Activated naive CD8-positive, alpha-beta T cell treated with anti-CD3 and anti-CD28 coated beads, Interleukin-2, amount 10 ng/mL, durations not matched to agents 7 days and 5 days (primary cell): ENCODE measurements around the gene TES. TPM values are rescaled to one million over a fixed set of nuclear protein-coding genes. Genes with fewer than 3 reads are reported as not detected.

ENCODE experiments used
- ATAC-seq: fragments of 150-1000 bp; cut with Tn5 transposase; one replicate; pipeline ENCODE4 v1.10.0; 2021; ENCODE audit warnings: low read depth, moderate library complexity
- POLR2A ChIA-PET: fragments of 350-600 bp; sonication (Branson Sonifier 250); formaldehyde crosslinking; loops from one replicate; lab custom pipeline; 2021; ENCODE audit warnings: antibody characterized with exemption; lab: Charles Lee
- DNase-seq: peaks from one replicate; pipeline ENCODE4 v3.0.0; 2021
- H3K27ac Mint-ChIP-seq: one replicate; pipeline ENCODE4 v1.8.0; 2022; ENCODE audit warnings: mild to moderate bottlenecking, mixed read lengths
- H3K27me3 Mint-ChIP-seq: one replicate; pipeline ENCODE4 v1.8.0; 2022; ENCODE audit warnings: mild to moderate bottlenecking, moderate library complexity, mixed read lengths
- H3K36me3 Mint-ChIP-seq: one replicate; pipeline ENCODE4 v1.8.0; 2021; ENCODE audit warnings: mild to moderate bottlenecking, mixed read lengths
- H3K4me1 Mint-ChIP-seq: one replicate; pipeline ENCODE4 v1.8.0; 2021; ENCODE audit warnings: mixed read lengths
- H3K4me3 Mint-ChIP-seq: one replicate; pipeline ENCODE4 v1.8.0; 2022; ENCODE audit warnings: mild to moderate bottlenecking, moderate library complexity, mixed read lengths
- H3K9me3 Mint-ChIP-seq: one replicate; pipeline ENCODE4 v1.8.0; 2021; ENCODE audit warnings: mixed read lengths
- total RNA-seq, 2 experiments: library from RNA; stranded (reverse); gene quantifications; one replicate each; pipeline ENCODE4 v1.2.3, GENCODE V29; 2021

The TES gene
- total RNA-seq, 2 experiments from 2014 or later, result 119 to 121 TPM

- POLR2A ChIA-PET, result interaction anchor here (1.8 kb wide), 1 partner anchor 20 kb away, joined by 5 read pairs; the partner anchor contains the start of gene TES
- peak overlapping the region; percentile 59 for H3K4me3 Mint-ChIP-seq
- no peaks in the 10 kb centered on the region for H3K27me3 Mint-ChIP-seq
- H3K27ac Mint-ChIP-seq, result peak overlapping the region; percentile 53
- no peak for DNase-seq
- peaks cover 61% of the 10 kb centered on the region for H3K4me1 Mint-ChIP-seq
- no peaks in the 10 kb centered on the region for H3K9me3 Mint-ChIP-seq
- peak; percentile 48 for ATAC-seq
- H3K36me3 Mint-ChIP-seq, result peaks cover 6% of the 10 kb centered on the region
These were observed 20.1 kb downstream of the TES start for GRCh38 chr7:116230191-116231005.

DNA sequence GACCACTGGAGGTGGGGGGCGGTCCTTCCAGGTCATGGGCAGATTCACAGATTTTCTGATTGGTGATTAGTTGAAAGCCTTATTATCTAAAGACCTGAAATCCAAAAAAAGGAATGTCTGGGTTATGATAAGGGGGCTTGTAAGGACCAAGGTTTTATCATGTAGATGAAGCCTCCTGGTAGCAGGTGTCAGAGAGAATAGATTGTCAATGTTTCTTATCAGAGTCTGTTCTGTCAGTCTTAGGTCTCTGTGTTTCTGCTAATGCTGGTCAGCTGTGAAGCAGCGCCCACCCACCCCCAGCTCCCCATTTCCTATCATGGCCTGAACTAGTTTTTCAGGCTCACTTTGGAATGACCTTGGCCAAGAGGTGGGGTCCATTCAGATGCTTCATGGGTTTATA, 21.2 kb downstream of the TES start:
- Mint-ChIP-seq H3K36me3 (peaks cover 6% of the 10 kb centered on the region), H3K4me3 (no peak overlapping the region), H3K27me3 (no peaks in the 10 kb centered on the region), H3K9me3 (no peaks in the 10 kb centered on the region), H3K4me1 (peaks cover 60% of the 10 kb centered on the region), H3K27ac (no peak overlapping the region)
- no peak for ATAC-seq
- DNase-seq, result no peak
- POLR2A ChIA-PET, result interaction anchor here (0.7 to 1.8 kb wide), 2 partner anchors 21 to 86 kb away, joined by 3 to 5 read pairs; partner anchors contain the start of gene TES

- DNase-seq (no peak), ATAC-seq (no peak)
- peaks cover 61% of the 10 kb centered on the region for H3K4me1 Mint-ChIP-seq
- H3K9me3 Mint-ChIP-seq, result no peaks in the 10 kb centered on the region
- no peak overlapping the region for H3K27ac Mint-ChIP-seq
- POLR2A ChIA-PET, result interaction anchor here (0.7 to 1.8 kb wide), 2 partner anchors 21 to 87 kb away, joined by 3 to 5 read pairs; partner anchors contain the start of gene TES
- no peak overlapping the region for H3K4me3 Mint-ChIP-seq
- H3K27me3 Mint-ChIP-seq, result no peaks in the 10 kb centered on the region
- H3K36me3 Mint-ChIP-seq, result peaks cover 6% of the 10 kb centered on the region
These were observed 21.6 kb downstream of the TES start for GRCh38 chr7:116231949-116232348.

DNA sequence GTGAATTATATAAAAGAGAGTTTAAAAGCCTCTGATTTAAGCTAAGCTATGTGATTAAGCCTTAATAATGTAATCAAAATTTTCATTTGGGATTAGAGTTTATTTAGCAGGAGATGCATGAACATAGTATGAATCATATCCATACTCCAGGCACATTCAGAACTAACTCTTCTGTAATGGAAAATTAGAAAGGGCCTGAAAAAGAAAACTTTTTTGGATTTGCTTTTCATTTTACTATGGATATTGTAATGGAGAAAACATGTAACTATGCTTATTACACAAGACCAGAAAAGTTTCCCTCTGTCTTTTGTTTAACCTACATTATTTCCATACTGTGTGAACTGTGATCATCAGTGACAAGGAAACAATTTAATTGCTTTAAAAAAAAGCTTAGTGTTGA, 22.0 kb downstream of the TES start:
- Mint-ChIP-seq H3K27ac (no peak overlapping the region), H3K4me1 (peaks cover 61% of the 10 kb centered on the region), H3K36me3 (peaks cover 10% of the 10 kb centered on the region), H3K27me3 (no peaks in the 10 kb centered on the region), H3K4me3 (no peak overlapping the region), H3K9me3 (no peaks in the 10 kb centered on the region)
- no peak for DNase-seq
- POLR2A ChIA-PET, result interaction anchor here (0.7 to 1.6 kb wide), 3 partner anchors 15 to 87 kb away, joined by 3 to 5 read pairs (median 3); partner anchors contain the start of gene TES
- no peak for ATAC-seq

- Mint-ChIP-seq H3K4me3 (no peak overlapping the region), H3K4me1 (peaks cover 62% of the 10 kb centered on the region), H3K36me3 (peaks cover 11% of the 10 kb centered on the region), H3K27ac (no peak overlapping the region), H3K27me3 (no peaks in the 10 kb centered on the region), H3K9me3 (no peaks in the 10 kb centered on the region)
- ATAC-seq, result no peak
- no peak for DNase-seq
- POLR2A ChIA-PET, result interaction anchor here (0.7 to 1.6 kb wide), 2 partner anchors 16 to 22 kb away, joined by 3 to 5 read pairs; partner anchors contain the start of gene TES
These were observed 22.6 kb downstream of the TES start for GRCh38 chr7:116232920-116233319.

DNA sequence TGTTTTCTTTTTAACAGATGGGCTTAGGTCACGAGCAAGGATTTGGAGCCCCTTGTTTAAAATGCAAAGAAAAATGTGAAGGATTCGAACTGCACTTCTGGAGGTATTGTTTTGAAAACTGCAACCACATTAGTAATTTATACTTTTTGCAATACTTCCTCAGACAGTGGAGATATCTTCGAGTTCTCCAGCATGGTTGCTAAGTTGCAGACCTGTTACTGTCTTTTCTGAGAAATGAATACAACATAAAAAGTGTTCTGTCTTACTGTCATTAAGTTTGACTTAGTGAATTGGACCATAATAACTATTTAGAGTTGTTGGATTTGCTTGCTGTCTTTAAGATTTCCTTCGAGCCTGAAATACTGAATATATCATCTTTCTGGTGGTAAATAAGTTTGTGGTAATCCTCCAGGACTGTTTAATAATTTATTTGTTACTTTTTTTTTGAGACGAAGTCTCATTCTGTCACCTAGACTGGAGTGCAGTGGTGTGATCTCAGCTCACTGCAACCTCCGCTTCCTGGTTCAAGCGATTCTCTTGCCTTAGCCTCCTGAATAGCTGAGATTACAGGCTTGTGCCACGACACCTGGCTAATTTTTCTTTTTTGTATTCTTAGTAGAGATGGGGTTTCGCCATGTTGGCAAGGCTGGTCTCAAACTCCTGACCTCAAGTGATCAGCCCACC, 24.3 kb downstream of the TES start:
- Mint-ChIP-seq H3K4me1 (peaks cover 54% of the 10 kb centered on the region), H3K4me3 (no peak overlapping the region), H3K36me3 (peaks cover 14% of the 10 kb centered on the region), H3K27ac (no peak overlapping the region), H3K9me3 (no peaks in the 10 kb centered on the region), H3K27me3 (no peaks in the 10 kb centered on the region)
- POLR2A ChIA-PET, result interaction anchor here (1.3 kb wide), 1 partner anchor 24 kb away, joined by 4 read pairs; the partner anchor contains the start of gene TES
- ATAC-seq (no peak), DNase-seq (no peak)

DNA sequence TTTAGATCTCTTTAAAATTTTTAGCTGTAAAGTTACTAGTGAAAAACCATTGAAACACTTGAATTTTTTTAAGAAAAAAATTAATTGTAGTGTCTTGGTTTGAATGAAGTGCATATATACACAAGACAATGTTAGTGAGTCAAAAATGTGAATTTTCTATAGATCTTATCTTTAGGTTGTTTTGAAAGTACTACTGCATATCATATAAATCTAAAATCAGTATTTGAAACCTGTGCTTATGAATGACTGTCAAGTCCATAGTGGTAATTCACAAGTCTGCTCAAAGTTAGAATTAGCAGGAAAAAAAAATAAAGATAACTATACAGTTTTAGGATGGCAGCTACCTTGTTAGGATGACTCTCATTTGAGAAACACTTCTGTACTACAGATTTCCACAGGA, 25.0 kb downstream of the TES start:
- no peak overlapping the region for H3K27ac Mint-ChIP-seq
- no peaks in the 10 kb centered on the region for H3K27me3 Mint-ChIP-seq
- H3K36me3 Mint-ChIP-seq, result peaks cover 16% of the 10 kb centered on the region
- no peak overlapping the region for H3K4me3 Mint-ChIP-seq
- POLR2A ChIA-PET, result interaction anchor here (1.3 kb wide), 1 partner anchor 25 kb away, joined by 4 read pairs; the partner anchor contains the start of gene TES
- H3K4me1 Mint-ChIP-seq, result peaks cover 49% of the 10 kb centered on the region
- no peak for ATAC-seq
- no peaks in the 10 kb centered on the region for H3K9me3 Mint-ChIP-seq
- DNase-seq, result no peak

DNA sequence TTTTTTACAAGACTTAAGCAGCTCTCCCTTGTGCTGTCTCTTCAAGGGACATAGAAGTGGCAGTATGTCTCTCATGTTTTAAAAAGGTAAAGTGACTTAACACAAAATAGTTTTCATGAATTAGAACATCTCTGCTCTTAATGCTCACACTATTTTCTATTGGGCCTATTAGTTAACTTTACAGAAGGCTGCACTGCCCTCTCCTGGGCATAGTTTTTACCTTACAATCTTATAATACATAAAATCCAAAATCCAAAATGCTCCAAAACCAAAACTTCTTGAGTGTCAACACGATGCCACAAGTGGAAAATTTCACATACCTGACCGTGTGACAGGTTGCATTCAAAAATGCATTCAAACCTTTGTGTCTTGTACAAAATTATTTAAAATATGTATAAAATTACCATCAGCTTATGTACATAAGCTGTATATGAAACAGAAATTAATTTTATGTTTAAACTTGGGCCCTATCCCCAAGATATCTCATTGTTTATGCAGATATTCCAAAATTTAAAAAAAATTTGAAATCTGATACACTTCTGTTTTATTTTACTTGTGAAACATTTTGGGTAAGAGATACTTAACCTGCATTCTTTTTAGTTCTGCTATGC, 25.8 kb downstream of the TES start:
- ATAC-seq (peak; percentile 50), DNase-seq (no peak)
- POLR2A ChIA-PET, result no interaction called here
- H3K36me3 Mint-ChIP-seq, result peaks cover 23% of the 10 kb centered on the region
- H3K4me3 Mint-ChIP-seq, result no peak overlapping the region
- no peaks in the 10 kb centered on the region for H3K9me3 Mint-ChIP-seq
- H3K27ac Mint-ChIP-seq, result no peak overlapping the region
- H3K4me1 Mint-ChIP-seq, result peaks cover 46% of the 10 kb centered on the region
- no peaks in the 10 kb centered on the region for H3K27me3 Mint-ChIP-seq

DNA sequence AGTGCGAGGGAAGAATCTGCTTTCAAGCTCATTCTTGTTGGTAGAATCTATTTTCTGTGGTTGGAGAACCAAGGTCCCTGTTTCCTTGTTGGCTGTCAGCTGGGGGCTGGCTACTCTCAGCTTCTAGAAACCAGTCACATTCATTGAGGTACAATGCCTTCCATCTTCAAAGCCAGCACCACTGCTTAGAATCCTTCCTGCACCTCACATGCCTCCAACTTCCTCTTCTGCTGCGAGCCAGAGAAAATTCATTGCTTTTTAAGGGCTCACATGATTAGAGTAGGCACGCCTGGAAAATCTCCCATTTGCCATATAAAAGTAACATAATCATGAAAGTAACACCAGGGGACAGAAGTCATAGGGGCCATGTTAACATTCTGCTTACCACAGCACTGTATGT, 28.7 kb downstream of the TES start:
- Mint-ChIP-seq H3K4me1 (peaks cover 33% of the 10 kb centered on the region), H3K27me3 (no peaks in the 10 kb centered on the region), H3K27ac (no peak overlapping the region), H3K4me3 (no peak overlapping the region), H3K9me3 (peaks cover 5% of the 10 kb centered on the region), H3K36me3 (peaks cover 31% of the 10 kb centered on the region)
- ATAC-seq, result no peak
- DNase-seq, result no peak
- POLR2A ChIA-PET, result no interaction called here

- H3K36me3 Mint-ChIP-seq, result peaks cover 35% of the 10 kb centered on the region
- H3K4me3 Mint-ChIP-seq, result no peak overlapping the region
- peaks cover 6% of the 10 kb centered on the region for H3K9me3 Mint-ChIP-seq
- peaks cover 30% of the 10 kb centered on the region for H3K4me1 Mint-ChIP-seq
- DNase-seq (no peak), ATAC-seq (no peak)
- POLR2A ChIA-PET, result no interaction called here
- H3K27ac Mint-ChIP-seq, result no peak overlapping the region
- no peaks in the 10 kb centered on the region for H3K27me3 Mint-ChIP-seq
These were observed 29.1 kb downstream of the TES start for GRCh38 chr7:116239434-116239833.

DNA sequence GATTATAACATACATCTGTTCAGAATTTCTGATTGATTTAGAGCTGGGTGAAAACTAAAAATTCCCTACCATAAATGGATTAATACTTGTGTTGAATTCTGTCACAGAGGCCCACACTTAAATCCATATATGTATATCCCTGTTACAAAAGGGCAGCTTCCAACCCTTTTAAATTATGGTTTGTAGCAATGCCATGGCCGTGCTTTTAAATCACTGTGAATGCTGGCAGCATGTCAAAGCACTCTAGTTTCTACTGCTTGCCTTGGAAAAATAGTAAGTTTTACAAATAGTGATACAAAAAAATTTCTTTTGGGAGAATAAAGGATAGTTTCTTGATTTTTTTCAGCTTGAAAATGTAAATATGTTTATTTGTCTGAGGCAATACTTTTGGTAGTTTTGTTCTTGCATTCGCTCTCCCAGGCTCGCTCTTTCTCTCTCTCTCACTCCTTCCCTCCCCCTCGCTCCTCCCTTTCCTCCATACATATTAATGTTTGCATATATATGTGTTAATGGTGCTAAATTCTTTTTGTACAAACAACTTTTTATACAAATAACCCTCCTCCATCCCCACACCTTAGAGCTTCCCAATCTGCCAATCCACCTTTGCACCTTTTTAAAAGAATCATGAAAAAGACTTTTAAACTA, 29.8 kb downstream of the TES start:
- H3K4me3 Mint-ChIP-seq, result no peak overlapping the region
- peaks cover 7% of the 10 kb centered on the region for H3K9me3 Mint-ChIP-seq
- ATAC-seq, result no peak
- POLR2A ChIA-PET, result no interaction called here
- H3K27ac Mint-ChIP-seq, result no peak overlapping the region
- H3K36me3 Mint-ChIP-seq, result peaks cover 42% of the 10 kb centered on the region
- peaks cover 25% of the 10 kb centered on the region for H3K4me1 Mint-ChIP-seq
- DNase-seq, result no peak
- no peaks in the 10 kb centered on the region for H3K27me3 Mint-ChIP-seq

- peaks cover 10% of the 10 kb centered on the region for H3K9me3 Mint-ChIP-seq
These were observed 31.0 kb downstream of the TES start for GRCh38 chr7:116241291-116241690.

GRCh38 chr7:116242178-116242577, 31.8 kb downstream of the TES start:
- Mint-ChIP-seq H3K4me3 (no peak overlapping the region), H3K27me3 (no peaks in the 10 kb centered on the region), H3K4me1 (peaks cover 26% of the 10 kb centered on the region), H3K27ac (no peak overlapping the region), H3K36me3 (peaks cover 57% of the 10 kb centered on the region), H3K9me3 (peaks cover 10% of the 10 kb centered on the region)
- ATAC-seq (no peak), DNase-seq (no peak)
- POLR2A ChIA-PET, result no interaction called here

More at GRCh38 chr7:116241291-116241690, 31.0 kb downstream of the TES start:
- no peak for DNase-seq
- POLR2A ChIA-PET, result no interaction called here
- Mint-ChIP-seq H3K4me3 (no peak overlapping the region), H3K27ac (no peak overlapping the region), H3K4me1 (peaks cover 26% of the 10 kb centered on the region), H3K36me3 (peaks cover 51% of the 10 kb centered on the region), H3K27me3 (no peaks in the 10 kb centered on the region)
- no peak for ATAC-seq
